ENCODE results near the gene NAPB.

DNA sequence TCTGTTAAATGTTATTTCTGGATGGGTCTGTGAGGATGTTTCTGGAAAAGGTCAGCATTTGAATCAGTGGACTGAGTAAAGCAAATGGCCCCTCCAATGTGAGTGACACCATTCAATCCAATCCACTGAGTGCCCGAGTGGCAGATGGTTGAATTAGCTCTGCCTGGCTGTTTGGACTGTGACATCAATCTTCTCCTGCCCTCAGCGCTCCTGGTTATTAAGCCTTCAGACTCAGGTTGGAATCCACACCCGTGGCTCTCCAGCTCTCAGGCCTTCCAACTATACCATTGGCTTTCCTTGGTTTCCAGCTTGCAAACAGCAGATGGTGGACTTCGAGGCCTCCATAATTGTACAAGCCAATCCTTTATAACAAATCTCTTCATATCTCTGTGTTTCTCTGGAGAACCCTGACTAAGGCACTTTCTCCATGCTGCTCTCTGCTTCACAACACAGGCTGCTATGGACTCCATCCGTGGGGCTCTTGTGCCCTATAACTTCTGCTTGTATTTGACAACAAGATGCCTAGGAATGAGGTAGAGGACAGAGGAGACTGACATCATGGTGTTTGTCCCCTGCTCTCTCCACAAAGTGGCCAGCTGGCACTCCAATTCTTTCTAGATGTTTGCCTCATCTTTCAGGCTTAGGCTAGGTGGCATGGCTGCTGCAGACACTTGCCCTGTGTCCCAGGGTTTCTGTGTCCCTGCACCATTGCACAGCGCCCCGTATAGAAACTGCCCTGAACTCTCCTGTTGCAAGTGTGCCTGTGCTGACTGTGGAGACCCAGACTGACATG is 13.4 kb upstream of the NAPB start:
- TF ChIP-seq, protein P1, sequence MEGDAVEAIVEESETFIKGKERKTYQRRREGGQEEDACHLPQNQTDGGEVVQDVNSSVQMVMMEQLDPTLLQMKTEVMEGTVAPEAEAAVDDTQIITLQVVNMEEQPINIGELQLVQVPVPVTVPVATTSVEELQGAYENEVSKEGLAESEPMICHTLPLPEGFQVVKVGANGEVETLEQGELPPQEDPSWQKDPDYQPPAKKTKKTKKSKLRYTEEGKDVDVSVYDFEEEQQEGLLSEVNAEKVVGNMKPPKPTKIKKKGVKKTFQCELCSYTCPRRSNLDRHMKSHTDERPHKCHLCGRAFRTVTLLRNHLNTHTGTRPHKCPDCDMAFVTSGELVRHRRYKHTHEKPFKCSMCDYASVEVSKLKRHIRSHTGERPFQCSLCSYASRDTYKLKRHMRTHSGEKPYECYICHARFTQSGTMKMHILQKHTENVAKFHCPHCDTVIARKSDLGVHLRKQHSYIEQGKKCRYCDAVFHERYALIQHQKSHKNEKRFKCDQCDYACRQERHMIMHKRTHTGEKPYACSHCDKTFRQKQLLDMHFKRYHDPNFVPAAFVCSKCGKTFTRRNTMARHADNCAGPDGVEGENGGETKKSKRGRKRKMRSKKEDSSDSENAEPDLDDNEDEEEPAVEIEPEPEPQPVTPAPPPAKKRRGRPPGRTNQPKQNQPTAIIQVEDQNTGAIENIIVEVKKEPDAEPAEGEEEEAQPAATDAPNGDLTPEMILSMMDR (IDR thresholded peaks at IDR 0.05), result no peak
- TF ChIP-seq POLR2AphosphoS5 (IDR thresholded peaks at IDR 0.05), result no peak

Measured in transverse colon (tissue), 4 donors.